Stimulated activated naive CD4-positive, alpha-beta T cell treated with Interleukin-2 at 50 U/mL for 16 hours (primary cell): ENCODE measurements around the gene HEATR5A.
"Not testable (repeated sequence)": the region's sequence is repeated elsewhere in the genome, so short reads cannot be mapped to it uniquely, and the experiment has no call there.

Experiments used
- DNase-seq: peaks from one replicate; lab custom pipeline; 2025; lab: John Stamatoyannopoulos, UW

The HEATR5A gene

GRCh38 chr14:31283578-31284252 lies 136.6 kb downstream of the HEATR5A start:
- DNase-seq: no peak

DNA sequence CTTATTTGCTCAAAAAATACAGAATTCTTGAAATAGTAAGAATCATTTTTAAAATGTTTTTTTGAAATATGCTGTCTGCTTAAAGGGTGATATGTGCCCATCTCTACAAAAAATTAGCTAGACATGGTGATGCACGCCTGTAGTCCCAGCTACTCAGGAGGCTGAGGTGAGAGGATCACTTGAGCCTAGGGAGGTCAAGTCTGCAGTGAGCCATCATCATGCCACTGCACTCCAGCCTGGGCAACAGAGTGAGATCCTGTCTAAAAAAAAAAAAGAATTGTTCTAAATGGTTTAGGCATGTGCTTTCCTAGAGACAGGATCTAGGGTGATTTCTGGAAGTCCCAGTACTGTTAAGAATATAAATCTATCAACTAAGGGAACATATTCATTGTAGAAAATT lies 137.2 kb downstream of the HEATR5A start:
- DNase-seq: no peak

DNA sequence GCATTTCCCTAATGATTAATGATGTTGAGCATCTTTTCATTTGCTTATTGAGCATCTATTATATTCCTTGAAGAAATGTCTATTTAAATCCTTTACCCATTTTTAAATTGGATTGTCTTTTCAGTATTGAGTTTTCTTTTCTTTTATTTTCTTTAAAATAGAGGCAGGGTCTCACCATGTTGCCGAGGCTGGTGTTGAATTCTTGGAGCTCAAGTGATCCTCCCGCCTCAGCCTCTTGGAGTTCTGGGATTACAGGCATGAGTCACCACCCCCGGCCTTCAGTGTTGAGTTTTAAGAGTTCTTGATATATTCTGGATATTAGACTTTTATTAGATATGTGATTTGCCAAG lies 139.5 kb downstream of the HEATR5A start:
- no peak for DNase-seq

DNA sequence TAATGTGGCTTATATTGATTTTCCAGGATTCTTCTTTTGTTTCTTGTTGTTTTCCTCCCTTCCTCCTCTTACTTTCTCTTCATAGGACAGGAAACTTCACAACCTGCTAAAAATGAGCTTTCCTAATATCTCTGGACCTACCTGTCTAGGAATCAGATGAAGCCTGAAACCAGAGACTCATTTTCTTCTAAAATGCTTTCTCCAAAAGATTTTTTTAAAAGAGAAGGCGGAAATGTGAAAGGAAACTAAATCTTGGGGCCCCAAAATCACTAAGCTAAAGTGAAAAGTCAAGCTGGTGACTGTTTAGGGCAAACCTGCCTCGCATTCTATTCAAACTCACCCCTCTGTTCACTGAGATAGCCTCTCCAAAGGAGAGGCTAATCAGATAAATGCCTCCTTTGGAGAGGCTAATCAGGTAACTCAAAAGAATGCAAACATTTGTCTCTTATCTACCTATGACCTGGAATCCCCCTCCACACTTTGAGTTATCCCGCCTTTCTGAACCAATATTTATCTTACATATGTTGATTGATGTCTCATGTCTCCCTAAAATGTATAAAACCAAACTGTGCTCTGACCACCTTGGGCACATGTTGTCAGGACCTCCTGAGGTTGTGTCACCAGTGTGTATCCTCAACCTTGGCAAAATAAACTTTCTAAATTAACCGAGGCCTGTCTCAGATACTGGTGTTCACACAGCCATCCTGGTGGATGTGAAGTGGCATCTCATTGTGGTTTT lies 140.0 kb downstream of the HEATR5A start:
- no peak for DNase-seq

- no peak for DNase-seq
Measured at GRCh38 chr14:31278883-31279282, 141.5 kb downstream of the HEATR5A start.

DNA sequence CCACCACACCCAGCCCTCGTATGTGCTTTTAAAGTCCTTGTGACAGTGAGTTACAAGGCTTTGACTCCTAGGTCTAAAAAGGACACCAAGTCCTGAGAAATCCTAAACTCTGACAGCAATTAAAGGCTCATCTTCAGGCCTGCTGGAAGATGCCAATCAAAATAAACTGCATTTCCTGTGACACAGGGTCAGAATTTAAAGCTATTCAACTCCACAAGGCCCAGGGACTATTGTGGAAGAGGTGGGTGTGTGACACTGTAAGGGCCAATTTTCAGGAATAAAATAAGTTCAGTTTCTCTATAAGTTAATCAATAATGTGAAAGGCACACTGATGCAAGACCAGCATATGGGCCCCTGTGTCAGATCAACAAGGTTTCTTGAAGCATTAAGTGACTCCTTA lies 143.3 kb downstream of the HEATR5A start:
- no peak for DNase-seq

DNA sequence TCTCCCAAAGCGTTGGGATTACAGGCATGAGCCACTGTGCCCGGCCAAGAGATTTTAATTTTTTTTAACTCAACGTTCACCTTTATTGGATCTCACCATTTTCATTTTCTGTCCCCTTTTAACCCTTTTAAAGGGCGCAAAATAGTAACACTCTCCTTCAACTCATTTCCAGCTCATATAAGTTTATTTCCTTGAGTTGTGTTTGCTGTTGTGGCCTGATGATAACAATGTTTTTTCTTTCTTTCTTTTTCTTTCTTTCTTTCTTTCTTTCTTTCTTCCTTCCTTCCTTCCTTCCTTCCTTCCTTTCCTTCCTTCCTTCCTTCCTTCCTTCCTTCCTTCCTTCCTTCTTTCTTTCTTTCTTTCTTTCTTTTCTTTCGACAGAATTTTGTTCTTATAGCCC lies 143.9 kb downstream of the HEATR5A start:
- not testable (repeated sequence) for DNase-seq

GRCh38 chr14:31275731-31276130 lies 144.6 kb downstream of the HEATR5A start:
- DNase-seq: no peak

- no peak for DNase-seq
Measured at GRCh38 chr14:31271648-31272047, 148.7 kb downstream of the HEATR5A start.

DNA sequence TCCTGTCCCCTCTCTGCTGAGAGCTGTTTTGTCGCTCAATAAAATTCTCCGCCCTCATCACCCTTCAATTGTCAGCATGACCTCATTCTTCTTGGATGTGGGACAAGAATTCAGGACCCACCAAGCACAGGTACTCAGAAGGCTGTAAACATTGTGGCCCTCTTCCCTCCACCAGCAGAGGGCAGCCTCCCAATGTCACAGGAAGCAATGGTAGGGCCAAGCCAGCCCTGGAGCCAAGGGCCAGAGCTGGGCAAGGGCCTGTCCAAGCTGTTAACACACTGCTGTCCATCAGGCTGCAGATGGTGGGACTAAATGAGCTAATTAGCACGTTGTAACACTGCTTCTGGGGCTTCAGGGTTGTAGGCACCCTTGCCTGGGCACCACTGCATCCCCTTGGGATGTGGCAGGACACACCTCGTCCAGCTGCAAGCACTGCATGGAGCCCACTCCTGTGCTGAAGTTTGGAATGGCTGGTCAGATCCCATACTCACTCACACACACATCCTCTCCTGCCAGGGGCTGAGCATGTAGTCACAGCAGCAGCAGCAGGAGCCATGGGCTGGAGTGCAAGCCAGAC lies 150.1 kb downstream of the HEATR5A start:
- peak; percentile 4 for DNase-seq

DNA sequence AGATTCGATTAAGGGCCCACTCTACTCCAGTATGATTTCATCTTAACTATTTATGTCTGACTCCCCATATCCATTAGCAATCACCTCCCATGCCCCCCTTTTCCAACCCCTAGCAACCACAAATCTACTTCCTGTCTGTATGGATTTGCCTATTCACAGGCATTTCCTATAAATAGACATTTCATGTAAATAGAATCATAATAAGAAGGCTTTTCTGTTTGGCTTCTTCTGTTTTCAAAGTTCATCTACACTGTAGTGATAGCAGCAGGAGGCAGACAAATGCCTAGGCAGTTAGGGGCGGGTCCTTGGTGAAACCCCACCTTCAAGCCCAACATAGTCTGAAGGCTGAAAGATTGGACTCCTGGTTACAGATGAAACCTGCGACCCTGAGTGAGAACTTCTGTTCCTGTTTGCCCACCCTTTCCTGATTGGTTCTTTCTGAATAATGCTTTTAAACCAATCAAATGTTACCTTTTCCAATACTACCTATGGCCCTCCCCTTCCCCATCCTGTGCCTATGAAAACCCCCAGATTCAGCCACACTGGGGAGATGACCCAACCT lies 150.6 kb downstream of the HEATR5A start:
- no peak for DNase-seq

- DNase-seq: no peak
Measured at GRCh38 chr14:31268216-31268615, 152.1 kb downstream of the HEATR5A start.

- no peak for DNase-seq
Measured at GRCh38 chr14:31266437-31267331, 153.7 kb downstream of the HEATR5A start.

- DNase-seq: no peak
Measured at GRCh38 chr14:31265701-31266398, 154.5 kb downstream of the HEATR5A start.

GRCh38 chr14:31263485-31264133 lies 156.7 kb downstream of the HEATR5A start:
- DNase-seq: no peak

DNA sequence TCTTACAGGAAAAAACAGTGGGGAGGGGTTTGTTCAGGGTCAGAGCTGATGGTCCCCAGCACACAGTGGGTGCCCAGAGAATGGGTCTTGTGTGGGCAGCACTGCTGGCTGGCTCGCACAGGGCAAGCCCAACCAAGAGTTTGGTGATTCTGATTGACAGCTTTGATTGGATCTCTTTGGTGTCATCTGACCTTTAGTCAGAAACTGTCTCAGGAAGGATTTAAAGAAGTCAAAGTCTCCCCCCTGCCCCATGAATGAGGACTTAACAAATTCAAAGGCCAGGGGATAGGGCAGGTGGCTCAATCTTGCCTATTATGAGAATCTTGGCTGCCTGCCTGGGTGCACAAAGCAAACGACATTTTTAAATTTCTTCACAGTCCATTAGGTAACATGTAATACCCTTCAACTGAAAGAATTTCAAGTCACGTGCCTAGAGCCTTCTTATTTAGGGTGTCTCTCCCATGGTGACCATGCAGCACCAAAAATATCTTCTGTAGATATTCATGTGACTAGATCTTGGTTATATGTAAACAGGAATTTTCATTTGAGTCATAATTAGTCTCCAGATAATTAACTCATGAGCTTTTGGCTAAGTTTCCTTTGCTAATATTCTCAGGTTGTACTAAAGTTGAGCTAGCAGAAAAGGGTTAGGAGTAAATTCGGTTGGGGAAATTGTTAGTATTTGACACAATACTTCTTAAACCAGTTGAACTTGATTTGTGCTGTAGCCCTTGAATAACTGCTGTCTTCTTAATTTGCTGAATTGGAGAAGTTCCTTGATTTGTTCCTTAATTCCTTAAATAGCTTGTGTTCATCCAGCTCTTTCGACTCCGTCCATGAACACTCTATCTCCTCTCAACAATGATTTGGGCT lies 158.3 kb downstream of the HEATR5A start:
- DNase-seq: no peak

- DNase-seq: no peak
Measured at GRCh38 chr14:31261523-31261858, 158.9 kb downstream of the HEATR5A start.

DNA sequence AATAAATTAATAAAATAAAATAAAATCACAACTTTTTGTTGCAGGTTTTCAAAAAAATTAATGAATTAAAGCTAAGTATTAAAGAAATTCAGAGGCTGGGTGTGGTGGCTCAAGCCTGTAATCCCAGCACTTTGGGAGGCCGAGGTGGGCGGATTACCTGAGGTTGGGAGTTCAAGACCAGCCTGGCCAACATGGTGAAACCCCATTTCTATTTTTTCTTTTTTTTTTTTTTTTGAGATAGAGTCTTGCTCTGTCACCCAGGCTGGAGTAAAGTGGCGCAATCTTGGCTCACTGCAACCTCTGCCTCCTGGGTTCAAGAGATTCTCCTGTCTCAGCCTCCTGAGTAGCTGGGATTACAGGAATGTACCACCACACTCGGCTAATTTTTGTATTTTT lies 161.3 kb downstream of the HEATR5A start:
- not testable (repeated sequence) for DNase-seq

DNA sequence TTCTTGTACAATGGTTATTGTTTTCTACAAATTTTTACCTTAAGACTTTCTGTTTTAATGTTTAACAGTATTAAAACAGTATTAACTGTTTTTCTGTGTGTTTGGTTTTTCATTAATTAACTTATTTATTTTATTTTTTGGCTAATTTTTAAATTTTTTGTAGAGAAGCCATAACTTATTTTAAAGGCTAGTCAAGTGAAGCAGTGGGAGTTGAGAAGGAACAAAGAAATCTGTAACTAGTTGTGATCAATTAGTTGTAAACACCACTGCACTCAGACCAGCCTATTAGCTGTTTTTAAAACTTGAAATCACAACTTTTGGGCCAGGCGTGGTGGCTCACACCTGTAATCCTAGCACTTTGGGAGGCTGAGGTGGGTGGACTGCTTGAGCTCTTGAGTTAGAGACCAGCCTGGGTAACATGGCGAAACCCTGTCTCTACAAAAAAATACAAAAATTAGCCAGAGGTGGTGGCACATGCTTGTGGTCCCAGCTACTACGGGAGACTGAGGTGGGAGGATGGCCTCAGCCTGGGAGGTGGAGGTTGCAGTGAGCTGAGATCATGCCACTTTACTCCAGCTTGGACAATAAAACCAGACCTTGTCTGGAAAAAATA lies 161.8 kb downstream of the HEATR5A start:
- no peak for DNase-seq
